GM20000 (cell line): Measurements from ENCODE around the gene B3GALT5.

Experiments used
- DNase-seq: peaks from one replicate; pipeline ENCODE4 v3.0.0; 2012; ENCODE audit warnings: low spot score
- TF ChIP-seq, protein P1 (sequence below): IDR thresholded peaks from 2 replicates; pipeline ENCODE4 v1.5.1; 2012; ENCODE audit warnings: mild to moderate bottlenecking, control low read depth; ENCODE audit errors: extremely low read depth, missing control alignments

Gene B3GALT5

DNA sequence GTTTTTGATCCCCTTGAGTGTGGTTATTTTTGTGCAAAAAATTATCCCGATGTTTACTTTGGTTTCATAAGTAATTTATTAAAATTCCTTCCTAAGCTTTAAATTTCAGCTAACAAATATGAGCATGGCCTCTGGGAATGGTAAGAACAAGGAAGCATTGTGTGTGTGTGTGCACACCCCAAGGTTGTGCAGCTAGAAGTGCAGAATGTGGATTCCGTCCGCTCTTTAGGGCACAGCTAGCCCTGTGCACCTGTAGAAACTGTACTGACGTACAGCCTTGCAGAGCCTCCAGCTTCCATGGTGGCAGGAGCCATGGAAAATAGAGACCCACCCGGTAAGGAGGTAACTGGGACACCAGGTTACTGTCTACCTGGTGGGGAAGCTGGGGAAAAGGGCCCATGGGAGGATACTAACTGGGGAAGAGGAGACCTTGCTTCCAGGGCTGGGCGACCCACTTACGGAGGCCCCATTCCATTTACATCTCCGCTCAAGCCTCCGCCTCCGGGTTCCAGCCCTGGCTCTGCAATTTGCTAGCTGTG, 54.7 kb downstream of the B3GALT5 start:
- TF ChIP-seq, protein P1, sequence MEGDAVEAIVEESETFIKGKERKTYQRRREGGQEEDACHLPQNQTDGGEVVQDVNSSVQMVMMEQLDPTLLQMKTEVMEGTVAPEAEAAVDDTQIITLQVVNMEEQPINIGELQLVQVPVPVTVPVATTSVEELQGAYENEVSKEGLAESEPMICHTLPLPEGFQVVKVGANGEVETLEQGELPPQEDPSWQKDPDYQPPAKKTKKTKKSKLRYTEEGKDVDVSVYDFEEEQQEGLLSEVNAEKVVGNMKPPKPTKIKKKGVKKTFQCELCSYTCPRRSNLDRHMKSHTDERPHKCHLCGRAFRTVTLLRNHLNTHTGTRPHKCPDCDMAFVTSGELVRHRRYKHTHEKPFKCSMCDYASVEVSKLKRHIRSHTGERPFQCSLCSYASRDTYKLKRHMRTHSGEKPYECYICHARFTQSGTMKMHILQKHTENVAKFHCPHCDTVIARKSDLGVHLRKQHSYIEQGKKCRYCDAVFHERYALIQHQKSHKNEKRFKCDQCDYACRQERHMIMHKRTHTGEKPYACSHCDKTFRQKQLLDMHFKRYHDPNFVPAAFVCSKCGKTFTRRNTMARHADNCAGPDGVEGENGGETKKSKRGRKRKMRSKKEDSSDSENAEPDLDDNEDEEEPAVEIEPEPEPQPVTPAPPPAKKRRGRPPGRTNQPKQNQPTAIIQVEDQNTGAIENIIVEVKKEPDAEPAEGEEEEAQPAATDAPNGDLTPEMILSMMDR = no peak
- DNase-seq = no peak

DNA sequence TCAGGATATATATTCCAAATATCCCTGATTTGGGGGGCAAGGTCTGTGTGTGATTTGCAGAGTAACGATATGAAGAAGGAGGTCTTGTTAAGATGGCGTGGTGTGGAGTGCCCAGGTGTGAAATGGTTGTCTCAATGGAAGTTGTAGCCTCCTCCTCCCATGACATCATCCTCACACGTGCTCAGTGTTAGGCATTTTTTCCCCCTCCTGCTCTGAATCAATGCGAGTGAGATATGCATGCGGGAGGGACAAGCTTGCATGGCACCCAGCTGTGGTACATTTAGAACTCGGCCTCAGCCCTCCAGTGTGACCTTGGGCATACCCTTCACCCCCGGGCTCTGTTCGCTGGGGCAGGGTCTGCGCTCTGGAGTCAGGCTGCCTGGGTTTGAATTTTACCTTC, 55.6 kb downstream of the B3GALT5 start:
- TF ChIP-seq, protein P1 = no peak
- DNase-seq = no peak

DNA sequence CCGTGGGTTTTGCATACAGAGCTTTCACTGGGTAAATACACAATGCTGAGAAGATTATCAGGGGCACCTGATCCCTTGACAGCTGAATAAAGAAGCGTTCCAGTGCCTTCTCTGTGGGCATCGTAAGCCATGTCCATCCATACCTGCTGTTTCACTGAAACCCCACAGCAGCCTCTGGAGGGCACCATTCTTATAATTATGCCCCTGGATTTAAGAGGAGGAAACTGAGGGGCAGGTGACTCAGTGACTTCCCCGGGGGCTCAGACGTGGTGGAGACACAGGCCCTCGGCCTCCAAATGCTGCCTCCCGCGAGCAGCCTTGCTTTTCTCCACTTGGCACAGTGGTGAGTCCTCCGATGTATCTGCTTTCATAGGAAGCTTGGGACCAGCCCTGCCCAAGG, 56.7 kb downstream of the B3GALT5 start:
- DNase-seq = no peak
- TF ChIP-seq, protein P1 = no peak

DNA sequence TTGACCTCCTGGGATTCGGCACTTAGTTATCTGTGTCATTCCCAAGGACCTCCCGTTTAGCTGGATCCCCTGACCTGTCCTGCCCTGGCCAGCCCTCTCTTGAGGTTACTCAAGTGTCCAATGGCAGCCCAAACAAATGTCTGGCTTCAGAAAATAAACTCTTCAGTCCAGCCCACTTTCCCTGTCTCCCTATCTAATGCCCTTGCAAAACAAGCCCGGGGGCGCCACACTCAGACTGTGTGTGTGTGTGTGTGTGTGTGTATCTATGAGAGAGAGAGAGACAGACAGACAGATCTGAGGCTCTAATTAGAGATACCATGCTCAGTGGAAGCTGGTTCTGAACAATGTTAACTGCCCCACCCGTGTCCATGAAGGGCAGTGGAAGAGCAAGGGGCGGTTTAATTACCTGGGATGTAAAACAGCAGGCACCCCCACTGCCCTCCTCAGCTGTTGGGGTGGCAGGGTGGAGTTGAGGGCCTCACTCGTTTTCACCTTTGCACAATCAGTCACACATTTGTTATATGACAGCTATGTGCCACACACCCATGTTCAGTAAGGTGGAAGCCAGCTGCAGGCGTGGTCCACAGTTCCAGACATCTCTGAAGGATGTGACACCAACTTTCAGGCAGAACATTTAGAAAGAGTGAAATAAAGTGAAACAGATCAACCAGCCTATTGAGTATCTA, 57.4 kb downstream of the B3GALT5 start:
- TF ChIP-seq, protein P1 = no peak
- no peak for DNase-seq

DNA sequence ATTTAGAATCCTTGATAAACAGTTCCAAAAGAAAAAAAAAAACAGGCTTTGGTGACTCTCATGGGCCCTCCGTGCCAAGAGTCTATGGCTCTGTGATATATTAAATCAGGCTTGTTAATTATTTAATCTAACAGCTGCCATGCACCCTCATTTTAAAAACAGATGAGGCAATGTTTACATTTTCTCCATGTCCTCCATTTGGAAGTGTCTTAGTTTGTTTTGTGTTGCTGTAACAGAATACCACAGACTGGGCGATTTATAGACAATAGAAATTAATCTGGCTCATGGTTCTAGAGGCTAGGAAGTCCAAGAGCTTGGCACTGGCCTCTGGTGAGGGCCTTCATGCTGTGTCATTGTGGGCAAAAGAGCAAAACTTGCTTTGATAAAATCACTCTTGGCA, 58.0 kb downstream of the B3GALT5 start:
- TF ChIP-seq, protein P1 = no peak
- no peak for DNase-seq

DNA sequence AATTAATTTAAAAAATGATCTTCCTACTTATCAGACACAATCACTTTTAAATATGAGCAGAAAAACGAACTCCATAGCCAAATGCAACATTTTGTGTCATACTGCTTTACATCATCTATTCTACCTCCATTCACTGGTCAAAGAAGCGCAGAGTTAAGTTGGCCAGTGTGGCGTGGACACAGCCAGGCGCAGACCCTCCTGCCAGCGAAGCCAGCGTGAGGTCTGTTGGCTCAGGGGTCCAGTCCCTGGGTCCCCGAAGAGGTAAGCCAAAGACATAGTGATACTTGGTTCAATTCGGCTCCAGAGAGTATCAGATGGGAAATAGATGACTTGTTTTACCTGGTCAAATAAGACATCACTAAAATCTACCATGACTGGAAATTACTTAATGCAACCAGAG, 59.2 kb downstream of the B3GALT5 start:
- TF ChIP-seq, protein P1 = no peak
- no peak for DNase-seq

DNA sequence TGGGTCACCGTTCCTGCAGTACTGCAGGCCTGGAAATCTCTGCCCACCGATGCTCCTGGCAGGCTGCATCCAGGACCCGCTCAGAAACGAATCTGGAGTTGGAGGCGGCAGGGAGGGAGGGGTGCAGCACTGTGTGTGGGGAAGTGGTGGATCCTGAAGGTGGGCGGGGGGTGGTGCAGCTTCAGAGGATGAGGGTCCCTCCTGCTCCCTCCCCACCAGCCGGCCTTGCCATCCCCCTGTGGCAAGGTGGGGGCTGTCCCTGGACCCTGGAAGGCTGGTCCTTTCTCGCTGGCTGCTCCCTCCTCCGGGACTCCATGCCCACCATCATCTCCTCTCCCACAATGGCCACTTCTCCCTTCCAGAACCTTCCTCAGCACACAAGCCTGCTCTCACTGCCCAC, 60.4 kb downstream of the B3GALT5 start:
- TF ChIP-seq, protein P1 = no peak
- no peak for DNase-seq
